Breast epithelium (tissue), 3 donors: ENCODE data around the gene GPR55.

Experiments used
- POLR2AphosphoS5 ChIP-seq, 3 donors: sonication (generic); formaldehyde crosslinking; IDR thresholded peaks; one replicate each; pipeline ENCODE4 v1.6.1; 2017; ENCODE audit warnings: antibody characterized with exemption in 3 of 3
- TF ChIP-seq, protein P1 (sequence below), 3 donors: fragments of 450-650 bp; IDR thresholded peaks; one replicate each; pipeline ENCODE4 v1.5.1; 2016 to 2017; ENCODE audit warnings: antibody characterized with exemption in 3 of 3, mild to moderate bottlenecking in 3 of 3, moderate library complexity in 3 of 3

DNA sequence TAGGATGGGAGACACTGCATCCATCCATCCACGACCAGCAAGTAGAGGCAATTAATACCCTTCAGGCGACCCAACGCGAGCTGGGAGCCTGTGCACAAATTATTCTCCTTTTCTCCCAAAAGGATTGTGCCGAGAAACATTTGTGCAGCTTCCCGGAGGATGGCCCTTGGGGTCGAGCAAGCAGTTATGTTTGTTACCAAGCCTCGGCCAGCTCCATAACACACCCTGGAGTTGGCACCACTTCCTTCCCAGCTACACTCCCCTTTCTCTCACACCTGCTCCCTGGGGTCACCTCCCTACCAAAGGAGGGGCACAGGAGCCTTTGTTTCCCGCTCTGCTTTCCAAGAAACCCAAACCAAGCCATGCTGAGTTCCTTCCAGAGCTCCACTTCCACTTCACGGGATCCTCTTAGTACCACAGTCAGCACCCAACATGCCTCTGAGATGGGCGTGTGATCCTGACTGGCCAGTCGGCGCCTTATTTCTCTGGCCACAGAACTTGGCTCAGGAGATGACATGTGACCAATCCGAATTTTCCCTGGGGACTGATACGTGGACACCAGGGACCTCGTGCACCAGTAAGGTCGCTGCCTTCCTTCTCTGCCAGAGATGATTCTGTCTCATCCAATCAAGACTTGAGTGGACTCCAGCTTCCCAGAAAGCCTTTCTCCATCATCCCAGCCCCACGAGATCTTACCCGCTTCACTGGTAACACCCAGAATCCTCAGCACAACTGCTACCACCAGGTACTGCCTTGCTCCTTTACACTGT lies 28.5 kb downstream of the GPR55 start:
- TF ChIP-seq, protein P1, sequence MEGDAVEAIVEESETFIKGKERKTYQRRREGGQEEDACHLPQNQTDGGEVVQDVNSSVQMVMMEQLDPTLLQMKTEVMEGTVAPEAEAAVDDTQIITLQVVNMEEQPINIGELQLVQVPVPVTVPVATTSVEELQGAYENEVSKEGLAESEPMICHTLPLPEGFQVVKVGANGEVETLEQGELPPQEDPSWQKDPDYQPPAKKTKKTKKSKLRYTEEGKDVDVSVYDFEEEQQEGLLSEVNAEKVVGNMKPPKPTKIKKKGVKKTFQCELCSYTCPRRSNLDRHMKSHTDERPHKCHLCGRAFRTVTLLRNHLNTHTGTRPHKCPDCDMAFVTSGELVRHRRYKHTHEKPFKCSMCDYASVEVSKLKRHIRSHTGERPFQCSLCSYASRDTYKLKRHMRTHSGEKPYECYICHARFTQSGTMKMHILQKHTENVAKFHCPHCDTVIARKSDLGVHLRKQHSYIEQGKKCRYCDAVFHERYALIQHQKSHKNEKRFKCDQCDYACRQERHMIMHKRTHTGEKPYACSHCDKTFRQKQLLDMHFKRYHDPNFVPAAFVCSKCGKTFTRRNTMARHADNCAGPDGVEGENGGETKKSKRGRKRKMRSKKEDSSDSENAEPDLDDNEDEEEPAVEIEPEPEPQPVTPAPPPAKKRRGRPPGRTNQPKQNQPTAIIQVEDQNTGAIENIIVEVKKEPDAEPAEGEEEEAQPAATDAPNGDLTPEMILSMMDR (IDR thresholded peaks at IDR 0.05), result no peak
- no peak for TF ChIP-seq POLR2AphosphoS5 (IDR thresholded peaks at IDR 0.05)
